Thoracic aorta endothelial cell (primary cell): ENCODE data around the gene TMEM185B. TPM values are rescaled to one million over a fixed set of nuclear protein-coding genes. Genes with fewer than 3 reads are reported as not detected.

Experiments used
- small RNA-seq: library from RNA; depleted of rRNA; stranded (forward); fragments of <200 nt; gene quantifications from one replicate; pipeline ENCODE3, GENCODE V24; 2012
- total RNA-seq: library from RNA; depleted of rRNA; stranded (reverse); fragments of >200 nt; gene quantifications from 2 replicates; pipeline ENCODE4 v1.2.3, GENCODE V29; 2012

TMEM185B gene
- 38.2 and 43.4 TPM in 2 replicates for total RNA-seq

GRCh38 chr2:120223034-120223912 is at the start of gene TMEM185B:
Gene TMEM185B (minus strand): TSS chr2:120223400. CDS start chr2:120222976, 424 bp downstream.

GRCh38 chr2:120252225-120253020 is 29.2 kb upstream of the TMEM185B start, which contains the start of gene RALB:
Gene RALB (plus strand): TSS chr2:120252852. CDS start chr2:120278665, 25,813 bp downstream.

Small RNA genes lying within 50 kb of the gene (small RNA-seq; reads per million reads assigned to genes)
- gene MTND4LP14 = not detected
- gene RF00019 = not detected

Other genes with a start within 250 kb of the TMEM185B start
- gene EPB41L5, start 210.3 kb downstream of the TMEM185B start, total RNA-seq = 26.9 and 38.3 TPM in 2 replicates
- 174 and 215 TPM in 2 replicates for gene RALB, start 29.5 kb upstream of the TMEM185B start, total RNA-seq
- 0.79 and 3.9 TPM in 2 replicates for gene INHBB, start 122.7 kb upstream of the TMEM185B start, total RNA-seq